Upper lobe of left lung (tissue), 4 donors: ENCODE results near the gene STARD8.

Experiments used
- EP300 ChIP-seq, 4 donors: sonication (generic); formaldehyde crosslinking; IDR thresholded peaks; one replicate each; pipeline ENCODE4 v1.5.1; 2017; ENCODE audit warnings: antibody characterized with exemption in 4 of 4, control low read depth in 2 of 4
- POLR2A ChIP-seq, 4 donors: fragments of 450-650 bp; IDR thresholded peaks; one replicate each; pipeline ENCODE4 v1.5.1; 2016 to 2017; ENCODE audit warnings: antibody characterized with exemption in 4 of 4, mild to moderate bottlenecking in 2 of 4
- TF ChIP-seq, protein P1 (sequence below), 6 experiments: fragments of 450-650 bp in 4 of 6; fragments of 200-600 bp in 2 of 6; sonication (generic) in 2 of 6; IDR thresholded peaks; one replicate each; pipeline ENCODE4 v1.5.1; 2016 to 2019; ENCODE audit warnings: antibody characterized with exemption in 6 of 6

DNA sequence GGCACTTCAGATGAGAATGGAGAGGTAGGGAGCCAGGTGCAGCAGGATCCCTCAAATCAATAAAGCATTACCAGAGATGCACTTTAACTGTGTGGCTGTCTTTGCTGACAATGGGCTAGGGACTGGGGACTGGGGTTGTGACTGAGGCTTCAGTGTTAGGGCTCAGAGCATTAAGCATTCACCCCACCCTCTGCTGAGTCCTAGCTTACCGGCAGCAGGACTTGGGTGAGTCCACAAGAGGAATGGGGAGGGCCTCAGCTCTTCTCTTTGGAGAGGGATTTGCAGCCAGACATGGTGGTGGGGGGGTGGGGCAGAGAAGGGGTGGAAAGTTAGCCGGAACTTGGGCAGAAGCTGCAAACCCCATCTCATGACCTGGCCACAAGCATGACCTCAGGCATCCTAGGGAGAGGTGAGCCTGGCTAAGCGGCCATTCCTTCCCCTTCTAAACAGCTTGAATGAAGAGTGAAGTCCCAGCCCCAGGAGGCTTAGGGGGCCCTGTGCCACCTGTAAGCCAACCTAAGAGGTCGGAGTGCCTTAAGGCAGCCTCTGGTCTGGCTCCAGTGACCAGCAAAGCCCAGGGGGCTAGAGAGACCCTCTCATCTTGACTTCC is 78.4 kb downstream of the STARD8 start:
- TF ChIP-seq, protein P1, sequence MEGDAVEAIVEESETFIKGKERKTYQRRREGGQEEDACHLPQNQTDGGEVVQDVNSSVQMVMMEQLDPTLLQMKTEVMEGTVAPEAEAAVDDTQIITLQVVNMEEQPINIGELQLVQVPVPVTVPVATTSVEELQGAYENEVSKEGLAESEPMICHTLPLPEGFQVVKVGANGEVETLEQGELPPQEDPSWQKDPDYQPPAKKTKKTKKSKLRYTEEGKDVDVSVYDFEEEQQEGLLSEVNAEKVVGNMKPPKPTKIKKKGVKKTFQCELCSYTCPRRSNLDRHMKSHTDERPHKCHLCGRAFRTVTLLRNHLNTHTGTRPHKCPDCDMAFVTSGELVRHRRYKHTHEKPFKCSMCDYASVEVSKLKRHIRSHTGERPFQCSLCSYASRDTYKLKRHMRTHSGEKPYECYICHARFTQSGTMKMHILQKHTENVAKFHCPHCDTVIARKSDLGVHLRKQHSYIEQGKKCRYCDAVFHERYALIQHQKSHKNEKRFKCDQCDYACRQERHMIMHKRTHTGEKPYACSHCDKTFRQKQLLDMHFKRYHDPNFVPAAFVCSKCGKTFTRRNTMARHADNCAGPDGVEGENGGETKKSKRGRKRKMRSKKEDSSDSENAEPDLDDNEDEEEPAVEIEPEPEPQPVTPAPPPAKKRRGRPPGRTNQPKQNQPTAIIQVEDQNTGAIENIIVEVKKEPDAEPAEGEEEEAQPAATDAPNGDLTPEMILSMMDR (IDR thresholded peaks at IDR 0.05), result no peak
- TF ChIP-seq POLR2A (IDR thresholded peaks at IDR 0.05) (no peak), EP300 (IDR thresholded peaks at IDR 0.05) (no peak)
